ENCODE data around the gene IGSF23.

IGSF23 gene

GRCh38 chr19:44645407-44646048 lies 32.2 kb downstream of the IGSF23 start:
- no peak overlapping the region for H2AFZ ChIP-seq (ENCODE audit: low read length)
- no peaks in the 10 kb centered on the region for H3F3A ChIP-seq (ENCODE audit: insufficient read depth, low read length)
- no peak overlapping the region for H3K9ac ChIP-seq (ENCODE audit: low read length)
- TF ChIP-seq CTCF (IDR thresholded peaks at IDR 0.05; ENCODE audit: low read length) = no peak
- TF ChIP-seq EZH2 (IDR thresholded peaks at IDR 0.05; ENCODE audit: borderline replicate concordance, low read length) = no peak
- no peaks in the 10 kb centered on the region for H3K36me3 ChIP-seq (ENCODE audit: insufficient read depth, low read length)
- H3K4me2 ChIP-seq (ENCODE audit: low read length) = no peak overlapping the region
- H3K4me3 ChIP-seq (ENCODE audit: low read depth, low read length, poor library complexity, severe bottlenecking) = no peak overlapping the region
- H3K79me2 ChIP-seq (ENCODE audit: insufficient read depth, low read length) = no peaks in the 10 kb centered on the region
- no peaks in the 10 kb centered on the region for H3K27me3 ChIP-seq (ENCODE audit: insufficient read depth, low read length)
- no peaks in the 10 kb centered on the region for H3K9me2 ChIP-seq (ENCODE audit: low read depth, low read length)
- no peaks in the 10 kb centered on the region for H3K9me3 ChIP-seq (ENCODE audit: low read length)
- no peaks in the 10 kb centered on the region for H4K20me1 ChIP-seq (ENCODE audit: insufficient read depth, low read length)
- H3K27ac ChIP-seq (ENCODE audit: low read depth, low read length, poor library complexity, severe bottlenecking) = no peak overlapping the region
- H3K4me1 ChIP-seq (ENCODE audit: insufficient read depth, low read length, severe bottlenecking) = no peaks in the 10 kb centered on the region

GRCh38 chr19:44646049-44646416 lies 32.7 kb downstream of the IGSF23 start:
- no peaks in the 10 kb centered on the region for H3K9me3 ChIP-seq (ENCODE audit: low read length)
- no peaks in the 10 kb centered on the region for H3K79me2 ChIP-seq (ENCODE audit: insufficient read depth, low read length)
- TF ChIP-seq CTCF (IDR thresholded peaks at IDR 0.05; ENCODE audit: low read length) (no peak), EZH2 (IDR thresholded peaks at IDR 0.05; ENCODE audit: borderline replicate concordance, low read length) (no peak)
- no peaks in the 10 kb centered on the region for H4K20me1 ChIP-seq (ENCODE audit: insufficient read depth, low read length)
- H3K9ac ChIP-seq (ENCODE audit: low read length) = no peak overlapping the region
- H3K4me3 ChIP-seq (ENCODE audit: low read depth, low read length, poor library complexity, severe bottlenecking) = no peak overlapping the region
- no peaks in the 10 kb centered on the region for H3K4me1 ChIP-seq (ENCODE audit: insufficient read depth, low read length, severe bottlenecking)
- H3K27me3 ChIP-seq (ENCODE audit: insufficient read depth, low read length) = no peaks in the 10 kb centered on the region
- no peak overlapping the region for H2AFZ ChIP-seq (ENCODE audit: low read length)
- H3K27ac ChIP-seq (ENCODE audit: low read depth, low read length, poor library complexity, severe bottlenecking) = no peak overlapping the region
- H3K36me3 ChIP-seq (ENCODE audit: insufficient read depth, low read length) = no peaks in the 10 kb centered on the region
- no peaks in the 10 kb centered on the region for H3K9me2 ChIP-seq (ENCODE audit: low read depth, low read length)
- H3K4me2 ChIP-seq (ENCODE audit: low read length) = no peak overlapping the region
- no peaks in the 10 kb centered on the region for H3F3A ChIP-seq (ENCODE audit: insufficient read depth, low read length)

GRCh38 chr19:44647144-44647543 lies 33.8 kb downstream of the IGSF23 start:
- no peaks in the 10 kb centered on the region for H3F3A ChIP-seq (ENCODE audit: insufficient read depth, low read length)
- H3K79me2 ChIP-seq (ENCODE audit: insufficient read depth, low read length) = no peaks in the 10 kb centered on the region

More at GRCh38 chr19:44647144-44647543, 33.8 kb downstream of the IGSF23 start:
- TF ChIP-seq EZH2 (IDR thresholded peaks at IDR 0.05; ENCODE audit: borderline replicate concordance, low read length) (no peak), CTCF (IDR thresholded peaks at IDR 0.05; ENCODE audit: low read length) (no peak)
- no peaks in the 10 kb centered on the region for H3K36me3 ChIP-seq (ENCODE audit: insufficient read depth, low read length)
- no peak overlapping the region for H3K9ac ChIP-seq (ENCODE audit: low read length)
- H3K4me2 ChIP-seq (ENCODE audit: low read length) = no peak overlapping the region
- H3K9me3 ChIP-seq (ENCODE audit: low read length) = no peaks in the 10 kb centered on the region
- no peaks in the 10 kb centered on the region for H4K20me1 ChIP-seq (ENCODE audit: insufficient read depth, low read length)
- H3K27ac ChIP-seq (ENCODE audit: low read depth, low read length, poor library complexity, severe bottlenecking) = no peak overlapping the region
- H3K27me3 ChIP-seq (ENCODE audit: insufficient read depth, low read length) = no peaks in the 10 kb centered on the region
- H3K4me3 ChIP-seq (ENCODE audit: low read depth, low read length, poor library complexity, severe bottlenecking) = no peak overlapping the region
- no peaks in the 10 kb centered on the region for H3K9me2 ChIP-seq (ENCODE audit: low read depth, low read length)
- H2AFZ ChIP-seq (ENCODE audit: low read length) = no peak overlapping the region
- H3K4me1 ChIP-seq (ENCODE audit: insufficient read depth, low read length, severe bottlenecking) = no peaks in the 10 kb centered on the region
